HG02763 (cell line): Measurements from ENCODE around the gene CIROP.

ENCODE experiments used
- ATAC-seq: cut with Tn5 transposase; IDR thresholded peaks from one replicate; pipeline ENCODE4 v1.9.1; 2021; ENCODE audit warnings: mild to moderate bottlenecking, moderate library complexity; ENCODE audit not compliant: unreplicated experiment

The CIROP gene

GRCh38 chr14:23130871-23131270 lies 26.1 kb upstream of the CIROP start:
- no peak for ATAC-seq

GRCh38 chr14:23129759-23130316 lies 25.0 kb upstream of the CIROP start:
- ATAC-seq: no peak

GRCh38 chr14:23128969-23129758 lies 24.4 kb upstream of the CIROP start:
- ATAC-seq: no peak

- ATAC-seq: no peak
These were observed 23.1 kb upstream of the CIROP start for GRCh38 chr14:23127861-23128260.

- no peak for ATAC-seq
These were observed 21.9 kb upstream of the CIROP start for GRCh38 chr14:23126548-23127278.

- ATAC-seq: no peak
These were observed 21.2 kb upstream of the CIROP start for GRCh38 chr14:23125933-23126524.

GRCh38 chr14:23125011-23125410 lies 20.2 kb upstream of the CIROP start:
- no peak for ATAC-seq

- no peak for ATAC-seq
These were observed 19.7 kb upstream of the CIROP start for GRCh38 chr14:23124337-23124954.

- no peak for ATAC-seq
These were observed 18.6 kb upstream of the CIROP start for GRCh38 chr14:23123419-23123818.

- no peak for ATAC-seq
These were observed 17.3 kb upstream of the CIROP start for GRCh38 chr14:23122086-23122485.

GRCh38 chr14:23121361-23121771 lies 16.6 kb upstream of the CIROP start:
- no peak for ATAC-seq

GRCh38 chr14:23120541-23121251 lies 15.9 kb upstream of the CIROP start:
- ATAC-seq: no peak

GRCh38 chr14:23119363-23120327 lies 14.9 kb upstream of the CIROP start:
- no peak for ATAC-seq

- no peak for ATAC-seq
These were observed 13.9 kb upstream of the CIROP start, which contains the start of gene CEBPE for GRCh38 chr14:23118506-23119362. Gene CEBPE (minus strand): TSS chr14:23119255. CDS start chr14:23119091, 164 bp downstream.

GRCh38 chr14:23117371-23118020 lies 12.7 kb upstream of the CIROP start:
- ATAC-seq: no peak

- ATAC-seq: no peak
These were observed 11.1 kb upstream of the CIROP start for GRCh38 chr14:23115918-23116317.

- ATAC-seq: no peak
These were observed 10.4 kb upstream of the CIROP start for GRCh38 chr14:23115039-23115731.
